HepG2 (cell line): ENCODE measurements around the gene EEA1. TPM values are rescaled to one million over a fixed set of nuclear protein-coding genes. Genes with fewer than 3 reads are reported as not detected.

Experiments
- AHR ChIP-seq: IDR thresholded peaks from 2 replicates; pipeline ENCODE4 v1.6.1; 2018; ENCODE audit warnings: missing genetic modification reagents, missing compliant biosample characterization
- CREBL2 ChIP-seq: sonication (generic); formaldehyde crosslinking; IDR thresholded peaks from 2 replicates; pipeline ENCODE4 v1.8.1; 2023; ENCODE audit warnings: missing genetic modification reagents, mild to moderate bottlenecking, borderline replicate concordance
- HMGXB4 ChIP-seq, 2 experiments: sonication (generic) in 1 of 2; formaldehyde crosslinking in 1 of 2; IDR thresholded peaks; 2 replicates each; pipeline versions ENCODE4 v1.4.0 to v1.6.1; 2018 to 2020; ENCODE audit warnings: missing genetic modification reagents in 2 of 2, borderline replicate concordance in 1 of 2, low read depth in 1 of 2, mild to moderate bottlenecking in 1 of 2, missing biosample characterization in 1 of 2
- ISX ChIP-seq: sonication (generic); formaldehyde crosslinking; conservative IDR thresholded peaks from 2 replicates; pipeline ENCODE4 v1.5.0; 2020; ENCODE audit warnings: missing genetic modification reagents
- MED1 ChIP-seq: sonication (generic); formaldehyde crosslinking; IDR thresholded peaks from 2 replicates; pipeline ENCODE4 v1.4.0; 2020; ENCODE audit warnings: missing genetic modification reagents
- NONO ChIP-seq, 2 experiments: fragments of 450-650 bp in 1 of 2; sonication (generic) in 1 of 2; formaldehyde crosslinking in 1 of 2; IDR thresholded peaks in 1 of 2; conservative IDR thresholded peaks in 1 of 2; 2 replicates each; pipeline versions ENCODE4 v1.6.1 to v1.8.0; 2017 to 2022; ENCODE audit warnings: mild to moderate bottlenecking in 1 of 2, missing genetic modification reagents in 1 of 2, moderate library complexity in 1 of 2
- PAX8 ChIP-seq: sonication (generic); formaldehyde crosslinking; IDR thresholded peaks from 2 replicates; pipeline ENCODE4 v1.8.0; 2022; ENCODE audit warnings: mild to moderate bottlenecking, missing genetic modification reagents, borderline replicate concordance
- SKI ChIP-seq: fragments of 450-650 bp; IDR thresholded peaks from one replicate; pipeline ENCODE4 v1.6.1; 2018; ENCODE audit warnings: mild to moderate bottlenecking; ENCODE audit not compliant: partially characterized antibody
- ZC3H13 ChIP-seq: sonication (generic); formaldehyde crosslinking; IDR thresholded peaks from 2 replicates; pipeline ENCODE4 v1.8.1; 2023; ENCODE audit warnings: mild to moderate bottlenecking, missing genetic modification reagents, moderate library complexity
- ZKSCAN8 ChIP-seq: IDR thresholded peaks from 2 replicates; pipeline ENCODE4 v1.6.1; 2016; ENCODE audit warnings: borderline replicate concordance, missing genetic modification reagents, missing compliant biosample characterization
- ZNF143 ChIP-seq: sonication (generic); formaldehyde crosslinking; IDR thresholded peaks from 2 replicates; pipeline ENCODE4 v1.4.0; 2020; ENCODE audit warnings: missing genetic modification reagents
- ZNF646 ChIP-seq: sonication (generic); formaldehyde crosslinking; IDR thresholded peaks from 2 replicates; pipeline ENCODE4 v1.9.0; 2021; ENCODE audit warnings: mild to moderate bottlenecking, missing genetic modification reagents
- polyA plus RNA-seq, 8 experiments: library from polyadenylated mRNA; depleted of rRNA in 3 of 8; stranded (reverse) in 7 of 8; unstranded in 1 of 8; fragments of >200 nt; fragmentation: Illumina TruSeq in 4 of 8; extraction: Trizol in 4 of 8; gene quantifications; 2 replicates each; pipeline versions ENCODE4 v1.2.1 to v1.2.3, GENCODE V29; 2011 to 2016; ENCODE audit warnings: low read depth in 4 of 8, missing spikeins in 1 of 8, mixed read lengths in 1 of 8; ENCODE audit not compliant: insufficient read depth in 1 of 8
- total RNA-seq, 5 experiments: library from RNA; depleted of rRNA; stranded (reverse); fragments of >200 nt; fragmentation: Illumina TruSeq; extraction: Trizol; gene quantifications; 2 replicates each; pipeline ENCODE4 v1.2.3, GENCODE V29; 2016; ENCODE audit warnings: low read depth in 1 of 5

EEA1 gene
- total and polyA plus RNA-seq, 2 of the 13 experiments (the other 11 are each of a cell fraction or from before 2014, with no cell fraction given) = 5.0 to 19.3 TPM

GRCh38 chr12:92848740-92849139, 80.4 kb downstream of the EEA1 start (continued):
- no peak for TF ChIP-seq HMGXB4 (CRISPR knock-in tag; IDR thresholded peaks at IDR 0.05; ENCODE audit: borderline replicate concordance in 1 of 2, low read depth in 1 of 2)
- TF ChIP-seq SKI = no peak
- TF ChIP-seq ZKSCAN8 (CRISPR knock-in tag) = no peak
- no peak for TF ChIP-seq ISX (CRISPR knock-in tag)
- TF ChIP-seq ZC3H13 (CRISPR knock-in tag) = no peak
- no peak for TF ChIP-seq ZNF646 (CRISPR knock-in tag)
- TF ChIP-seq AHR (CRISPR knock-in tag) = no peak
- TF ChIP-seq MED1 = no peak
- no peak for TF ChIP-seq ZNF143 (CRISPR knock-in tag)
- TF ChIP-seq NONO (IDR thresholded peaks at IDR 0.05) = no peak
- no peak for TF ChIP-seq NONO (CRISPR knock-in tag; conservative IDR thresholded peaks at IDR 0.05)
- no peak for TF ChIP-seq CREBL2
- no peak for TF ChIP-seq PAX8 (CRISPR knock-in tag)
